ENCODE measurements around the gene SH3RF3.

SH3RF3 gene

GRCh38 chr2:109375131-109375561 is 246.1 kb downstream of the SH3RF3 start:
- H3K27ac ChIP-seq = no peak overlapping the region
- no peak for TF ChIP-seq CTCF (conservative IDR thresholded peaks at IDR 0.05)

DNA sequence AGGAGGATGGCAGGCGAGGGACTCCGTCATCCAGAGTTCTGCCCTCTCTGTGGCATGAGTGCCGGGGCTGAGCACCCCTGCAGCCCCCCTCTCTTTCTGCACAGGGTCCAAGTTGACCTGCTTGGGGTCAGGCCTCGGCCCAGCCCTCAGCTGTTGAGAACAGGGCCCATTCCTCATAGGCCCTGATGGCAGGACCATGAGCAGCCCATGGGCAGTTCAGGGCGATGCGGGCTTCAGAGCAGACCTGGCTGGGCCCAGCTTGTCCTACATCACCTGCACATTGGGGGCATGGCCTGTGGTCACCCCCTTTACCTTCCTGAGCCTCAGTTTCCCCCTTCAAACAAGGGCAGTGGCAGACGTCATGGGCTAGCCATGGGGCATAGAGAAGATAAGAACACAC is 246.7 kb downstream of the SH3RF3 start:
- H3K27ac ChIP-seq = no peak overlapping the region
- no peak for TF ChIP-seq CTCF (conservative IDR thresholded peaks at IDR 0.05)

DNA sequence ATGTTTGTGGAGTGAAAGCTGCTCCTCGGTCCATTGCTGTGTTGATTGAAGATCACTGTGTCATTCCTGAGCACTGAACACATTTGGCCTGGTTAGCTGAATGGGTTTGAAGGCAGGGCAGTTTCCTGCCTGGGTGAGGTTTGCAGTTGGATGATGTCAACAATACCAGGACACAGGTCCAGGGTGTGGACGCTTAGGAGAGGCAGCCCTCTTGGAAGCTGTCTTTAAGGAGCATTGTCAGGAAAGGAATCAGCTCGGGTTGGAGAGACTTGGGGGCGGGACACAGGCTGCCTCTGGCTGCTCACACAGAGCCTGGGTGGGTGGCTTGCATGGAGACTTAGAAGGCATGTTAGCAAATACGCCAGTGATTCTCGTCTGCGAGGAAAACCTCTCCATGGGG is 247.1 kb downstream of the SH3RF3 start:
- H3K27ac ChIP-seq = no peak overlapping the region
- no peak for TF ChIP-seq CTCF (conservative IDR thresholded peaks at IDR 0.05)

DNA sequence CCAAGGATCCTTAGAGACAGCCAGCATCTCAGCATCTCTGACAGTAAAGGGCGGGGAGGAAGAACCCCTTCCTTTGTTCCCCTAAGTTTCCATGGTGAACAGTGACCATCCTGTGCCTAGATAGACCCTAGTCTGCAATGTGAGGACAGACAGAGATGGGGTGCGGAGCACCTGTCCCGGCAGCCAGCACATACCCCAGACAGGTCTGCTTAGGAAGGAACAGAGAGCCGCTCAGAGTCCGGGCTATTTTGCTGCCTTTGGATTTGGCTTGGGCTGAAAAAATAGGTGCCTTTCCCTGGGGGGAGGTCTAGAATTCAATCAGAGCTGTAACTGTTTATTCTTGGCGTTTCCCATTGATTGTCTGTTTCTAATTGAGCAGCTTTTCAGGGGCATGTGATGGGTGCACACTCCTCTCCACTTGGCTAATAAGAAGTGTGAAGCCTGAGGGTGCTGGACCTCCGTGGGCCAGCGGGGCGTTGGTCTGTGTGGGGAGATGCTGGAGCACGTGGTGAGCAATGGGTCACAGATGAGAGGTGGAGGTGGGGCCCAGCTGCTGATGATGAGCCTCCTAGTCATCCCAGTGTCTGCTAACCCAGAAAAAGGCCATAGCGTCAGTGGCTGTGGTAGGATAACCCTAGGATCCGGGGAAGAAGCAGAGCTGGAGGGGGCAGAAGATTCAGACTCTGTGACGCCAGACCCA is 247.9 kb downstream of the SH3RF3 start:
- no peak for TF ChIP-seq CTCF (conservative IDR thresholded peaks at IDR 0.05)

GRCh38 chr2:109377976-109378375 is 249.0 kb downstream of the SH3RF3 start:
- TF ChIP-seq CTCF (conservative IDR thresholded peaks at IDR 0.05) = no peak
- H3K27ac ChIP-seq = no peak overlapping the region

More for the DNA sequence above, 247.9 kb downstream of the SH3RF3 start:
- H3K27ac ChIP-seq = no peak overlapping the region

GRCh38 chr2:109378682-109379081 is 249.7 kb downstream of the SH3RF3 start:
- no peak overlapping the region for H3K27ac ChIP-seq

DNA sequence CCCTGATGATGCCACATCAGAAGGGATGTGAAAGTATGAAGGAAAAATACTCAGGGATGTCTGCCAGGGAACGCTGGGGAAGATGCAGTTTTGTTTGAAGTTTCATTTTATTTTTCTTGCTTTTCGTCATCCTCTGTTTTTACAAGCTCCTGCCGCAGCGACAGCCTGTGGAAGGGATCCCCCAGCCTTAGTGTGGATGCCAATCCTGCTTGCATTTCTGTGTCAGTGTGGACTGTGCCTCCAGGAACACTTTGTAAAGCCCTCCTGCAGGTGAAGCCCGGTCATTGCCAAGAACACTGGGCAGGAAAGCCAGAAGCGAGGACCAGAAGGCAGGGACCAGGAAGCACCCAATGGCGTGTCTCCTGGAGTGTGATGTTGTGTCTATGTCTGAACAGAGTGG is 250.5 kb downstream of the SH3RF3 start:
- no peak overlapping the region for H3K27ac ChIP-seq
- TF ChIP-seq CTCF (conservative IDR thresholded peaks at IDR 0.05) = no peak

More at GRCh38 chr2:109378682-109379081, 249.7 kb downstream of the SH3RF3 start:
- TF ChIP-seq CTCF (conservative IDR thresholded peaks at IDR 0.05) = no peak
